Cardiac muscle cell (in vitro differentiated cells and primary cell): ENCODE data around the gene MFN1. TPM values are rescaled to one million over a fixed set of nuclear protein-coding genes. Genes with fewer than 3 reads are reported as not detected.
A peak's percentile ranks its signal among the peaks of the same experiment; 100 is the strongest.

Experiments used
- DNase-seq, 2 donors: peaks; one replicate each; pipeline versions ENCODE4 v3.0.0 to v3.0.0-alpha.2; 2010 to 2017; ENCODE audit warnings: low read depth in 1 of 2, low spot score in 1 of 2
- H3K27ac ChIP-seq: fragments of 200-600 bp; sonication (generic); 2 replicates; pipeline ENCODE4 v1.5.1; 2016
- H3K27me3 ChIP-seq: fragments of 200-600 bp; sonication (generic); 2 replicates; pipeline ENCODE4 v1.6.0; 2016; ENCODE audit warnings: control low read depth
- H3K36me3 ChIP-seq: fragments of 200-600 bp; sonication (generic); 2 replicates; pipeline ENCODE4 v1.5.1; 2016; ENCODE audit warnings: control low read depth
- H3K4me1 ChIP-seq: fragments of 200-600 bp; sonication (generic); 2 replicates; pipeline ENCODE4 v1.8.1; 2017; ENCODE audit warnings: low read depth, mild to moderate bottlenecking, mixed run types
- H3K4me3 ChIP-seq: fragments of 200-600 bp; sonication (generic); 2 replicates; pipeline ENCODE4 v1.5.1; 2016; ENCODE audit warnings: mild to moderate bottlenecking
- H3K9me3 ChIP-seq: fragments of 200-600 bp; sonication (generic); 2 replicates; pipeline ENCODE4 v1.5.1; 2017; ENCODE audit warnings: low read depth, mild to moderate bottlenecking, control low read depth
- polyA plus RNA-seq: library from polyadenylated mRNA; unstranded; fragments of >200 nt; fragmentation: Nextera tagmentation; extraction: Ambion mirVana; gene quantifications from 2 replicates; pipeline ENCODE4 v1.2.1, GENCODE V29; 2016
- total RNA-seq: library from RNA; depleted of rRNA; stranded (reverse); fragments of >200 nt; gene quantifications from 2 replicates; pipeline ENCODE4 v1.2.3, GENCODE V29; 2016
- TF ChIP-seq, protein P1 (sequence below): IDR thresholded peaks from 2 replicates; pipeline ENCODE4 v1.5.1; 2012; ENCODE audit warnings: low read depth, mild to moderate bottlenecking, low read length

Gene MFN1
- 21.4 and 25.9 TPM in 2 replicates for total RNA-seq
- 17.3 and 24.9 TPM in 2 replicates for polyA plus RNA-seq

DNA sequence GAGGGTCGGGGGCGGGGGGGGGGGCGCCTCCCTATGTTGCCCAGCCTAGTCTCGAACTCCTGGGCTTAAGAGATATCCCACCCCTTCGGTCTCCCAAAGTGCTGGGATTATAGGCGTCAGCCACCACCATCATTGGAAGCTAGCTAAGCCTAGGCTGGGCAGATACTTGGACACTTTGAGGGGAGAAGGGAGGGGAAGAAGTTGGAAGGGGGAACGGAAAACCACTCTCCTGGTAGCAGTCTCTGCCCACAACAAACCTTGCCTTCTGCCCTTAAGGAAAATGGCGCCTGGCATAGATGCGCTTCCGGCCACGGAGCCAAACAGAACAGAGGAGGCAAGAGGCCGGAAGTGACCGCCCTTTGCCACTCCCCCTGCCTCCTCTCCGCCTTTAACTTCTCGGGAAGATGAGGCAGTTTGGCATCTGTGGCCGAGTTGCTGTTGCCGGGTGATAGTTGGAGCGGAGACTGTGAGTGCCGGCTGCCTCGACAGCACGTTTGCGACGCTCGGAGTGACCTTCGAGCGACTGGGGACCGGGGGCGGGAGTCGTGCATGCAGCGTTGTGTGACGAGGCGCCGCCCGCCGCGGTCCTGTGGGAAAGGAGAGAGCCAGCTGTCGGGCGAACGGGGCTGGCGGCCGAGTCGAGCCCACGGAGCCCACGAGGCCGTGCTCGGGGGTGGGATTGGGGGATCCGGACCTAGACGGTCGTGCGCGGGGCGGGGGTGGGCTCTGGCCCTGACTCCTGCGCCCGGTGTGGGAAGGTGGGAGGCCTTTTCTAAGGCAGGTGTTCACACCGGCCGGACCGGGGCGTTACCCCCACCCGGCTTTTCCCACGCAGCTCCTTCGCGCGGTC is at the start of gene MFN1:
Gene MFN1, plus strand, starts transcription at position 365 of the 850 bp plus-strand sequence. CDS start 1,143 bp downstream, outside the sequence.
- TF ChIP-seq, protein P1, sequence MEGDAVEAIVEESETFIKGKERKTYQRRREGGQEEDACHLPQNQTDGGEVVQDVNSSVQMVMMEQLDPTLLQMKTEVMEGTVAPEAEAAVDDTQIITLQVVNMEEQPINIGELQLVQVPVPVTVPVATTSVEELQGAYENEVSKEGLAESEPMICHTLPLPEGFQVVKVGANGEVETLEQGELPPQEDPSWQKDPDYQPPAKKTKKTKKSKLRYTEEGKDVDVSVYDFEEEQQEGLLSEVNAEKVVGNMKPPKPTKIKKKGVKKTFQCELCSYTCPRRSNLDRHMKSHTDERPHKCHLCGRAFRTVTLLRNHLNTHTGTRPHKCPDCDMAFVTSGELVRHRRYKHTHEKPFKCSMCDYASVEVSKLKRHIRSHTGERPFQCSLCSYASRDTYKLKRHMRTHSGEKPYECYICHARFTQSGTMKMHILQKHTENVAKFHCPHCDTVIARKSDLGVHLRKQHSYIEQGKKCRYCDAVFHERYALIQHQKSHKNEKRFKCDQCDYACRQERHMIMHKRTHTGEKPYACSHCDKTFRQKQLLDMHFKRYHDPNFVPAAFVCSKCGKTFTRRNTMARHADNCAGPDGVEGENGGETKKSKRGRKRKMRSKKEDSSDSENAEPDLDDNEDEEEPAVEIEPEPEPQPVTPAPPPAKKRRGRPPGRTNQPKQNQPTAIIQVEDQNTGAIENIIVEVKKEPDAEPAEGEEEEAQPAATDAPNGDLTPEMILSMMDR: no peak
- H3K4me1 ChIP-seq: peaks cover 6% of the 10 kb centered on the region
- H3K9me3 ChIP-seq: no peaks in the 10 kb centered on the region
- H3K27ac ChIP-seq: peak within 1 kb of the TSS; percentile 90
- H3K27me3 ChIP-seq: no peaks in the 10 kb centered on the region
- DNase-seq: peak; percentile 94 to 98
- H3K4me3 ChIP-seq: peak within 1 kb of the TSS; percentile 67
- peaks cover 13% of the 10 kb centered on the region for H3K36me3 ChIP-seq

DNA sequence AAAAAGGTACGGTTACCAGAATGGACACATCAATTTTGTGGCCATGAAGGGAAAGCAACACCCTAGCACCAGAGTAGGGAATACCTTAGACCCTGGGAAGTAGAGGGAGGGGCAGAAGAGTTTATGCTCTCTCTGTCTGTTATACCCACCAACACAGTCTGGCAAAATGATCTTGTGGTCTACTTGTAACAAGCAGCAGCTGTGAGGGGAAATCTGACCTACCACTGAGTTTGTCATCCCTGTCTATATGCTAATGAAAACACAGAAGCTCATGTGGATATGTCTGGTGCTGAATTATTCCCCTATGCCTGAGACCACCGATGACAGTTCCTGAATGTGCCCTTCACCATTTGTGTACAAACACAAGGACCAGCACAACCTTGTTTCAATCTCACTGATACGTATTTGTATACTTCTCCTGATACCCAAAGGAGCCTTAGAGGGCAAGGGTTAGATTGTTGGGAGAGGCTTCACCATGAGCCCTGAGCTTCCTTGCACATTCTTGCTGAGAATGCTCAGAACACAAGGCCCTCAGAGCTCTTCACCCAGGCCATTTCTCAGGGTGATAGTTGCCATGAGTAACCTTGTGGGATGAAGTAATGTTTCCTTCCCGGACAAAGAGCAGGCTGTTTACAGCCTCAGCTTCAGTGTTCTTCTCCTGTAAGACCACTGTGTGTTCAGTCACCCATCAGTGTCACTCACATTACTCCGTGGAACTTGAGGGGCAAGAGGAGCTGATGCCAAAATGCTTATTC is 49.4 kb upstream of the MFN1 start:
- Histone ChIP-seq H3K9me3 (no peaks in the 10 kb centered on the region), H3K27me3 (no peaks in the 10 kb centered on the region), H3K4me3 (no peak overlapping the region), H3K4me1 (no peaks in the 10 kb centered on the region), H3K27ac (no peak overlapping the region), H3K36me3 (no peaks in the 10 kb centered on the region)
- TF ChIP-seq, protein P1: no peak
- peak in 1 of 2 donors; percentile 59 for DNase-seq

DNA sequence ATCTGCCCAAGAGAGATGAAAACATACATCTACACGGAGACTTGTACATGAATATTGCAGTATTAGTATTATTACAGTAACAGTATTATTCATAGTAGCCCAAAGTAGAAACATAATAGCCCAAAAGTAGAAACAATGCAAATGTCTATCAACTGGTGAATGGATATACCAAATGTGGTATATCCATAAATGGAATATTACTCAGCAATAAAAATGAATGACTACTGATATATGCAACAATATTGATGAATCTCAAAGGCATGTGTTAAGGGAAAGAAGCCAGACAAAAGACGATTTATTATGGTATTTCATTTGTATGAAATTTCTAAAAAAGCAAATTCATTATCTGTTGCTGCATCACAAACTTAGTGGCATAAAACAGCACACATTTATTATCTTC is 48.2 kb upstream of the MFN1 start:
- Histone ChIP-seq H3K36me3 (no peaks in the 10 kb centered on the region), H3K4me1 (no peaks in the 10 kb centered on the region), H3K9me3 (no peaks in the 10 kb centered on the region), H3K27me3 (no peaks in the 10 kb centered on the region), H3K4me3 (no peak overlapping the region), H3K27ac (no peak overlapping the region)
- TF ChIP-seq, protein P1: no peak
- DNase-seq: no peak

DNA sequence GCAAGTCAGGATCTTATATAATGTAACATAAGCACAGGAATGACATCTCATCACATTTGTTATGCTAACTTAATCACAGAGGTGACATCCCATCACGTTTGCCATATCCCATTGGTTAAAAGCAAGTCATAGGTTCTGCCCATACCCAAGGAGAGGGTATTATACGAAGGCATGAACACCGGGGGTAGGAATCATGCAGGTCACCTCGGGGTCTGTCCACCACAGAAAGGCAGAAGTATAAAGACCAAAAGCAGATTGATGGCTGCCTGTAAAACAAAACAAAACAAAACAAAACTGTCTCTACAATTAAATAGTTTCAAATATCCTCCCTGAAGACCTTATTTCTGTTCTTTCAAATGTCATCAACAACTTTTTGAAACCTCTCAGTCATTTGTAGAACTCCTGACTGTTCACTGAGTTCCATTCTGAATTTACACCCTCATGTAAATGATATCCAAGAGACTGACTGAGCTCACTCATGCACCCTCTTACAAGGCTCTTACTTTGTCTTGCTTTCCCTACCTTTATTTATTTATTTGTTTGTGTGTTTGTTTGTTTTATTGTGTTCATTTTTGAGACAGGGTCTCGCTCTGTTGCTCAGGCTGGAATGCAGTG is 47.4 kb upstream of the MFN1 start:
- TF ChIP-seq, protein P1: no peak
- Histone ChIP-seq H3K36me3 (no peaks in the 10 kb centered on the region), H3K27me3 (no peaks in the 10 kb centered on the region), H3K4me3 (no peak overlapping the region), H3K9me3 (no peaks in the 10 kb centered on the region), H3K27ac (no peak overlapping the region), H3K4me1 (no peaks in the 10 kb centered on the region)
- DNase-seq: no peak

DNA sequence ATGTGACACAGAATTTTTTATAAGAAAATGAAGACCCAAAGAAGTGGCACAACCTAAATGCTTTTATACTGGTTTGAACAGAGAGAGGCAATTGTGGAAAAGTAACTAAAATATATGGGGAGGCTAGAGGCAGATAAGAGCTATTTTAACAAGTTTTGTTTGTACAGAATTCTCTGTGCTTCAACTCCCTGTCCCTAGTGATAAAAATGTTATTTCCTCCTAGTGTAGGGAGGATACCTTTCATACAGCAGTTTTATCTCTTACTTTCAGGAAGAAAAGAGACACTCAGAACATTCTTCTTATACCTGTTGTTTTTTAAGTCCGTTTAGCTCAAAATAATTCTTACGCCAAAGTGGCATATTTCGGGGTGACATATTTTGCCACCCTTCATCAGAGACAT is 45.9 kb upstream of the MFN1 start:
- no peaks in the 10 kb centered on the region for H3K4me1 ChIP-seq
- no peak overlapping the region for H3K27ac ChIP-seq
- H3K27me3 ChIP-seq: no peaks in the 10 kb centered on the region
- H3K36me3 ChIP-seq: no peaks in the 10 kb centered on the region
- no peaks in the 10 kb centered on the region for H3K9me3 ChIP-seq
- H3K4me3 ChIP-seq: no peak overlapping the region
- TF ChIP-seq, protein P1: no peak
- DNase-seq: no peak
